Right lobe of liver (tissue), 6 donors: ENCODE results near the gene KLHL30. TPM values are rescaled to one million over a fixed set of nuclear protein-coding genes. Genes with fewer than 3 reads are reported as not detected.

ENCODE experiments used
- ATAC-seq, 4 donors: fragments of 200-7000 bp; cut with Tn5 transposase; one replicate each; pipeline ENCODE4 v1.9.1; 2020; ENCODE audit warnings: mild to moderate bottlenecking in 4 of 4, moderate library complexity in 4 of 4
- DNase-seq, 3 donors: peaks; one replicate each; pipeline ENCODE4 v3.0.0-alpha.2; 2020
- H3K27ac ChIP-seq, 3 donors: fragments of 200-600 bp; one replicate each; pipeline ENCODE4 v1.8.0; 2022
- H3K27me3 ChIP-seq, 2 donors: fragments of 200-600 bp; one replicate each; pipeline ENCODE4 v1.8.0; 2022
- H3K36me3 ChIP-seq, 4 donors: fragments of 200-600 bp; sonication (generic) in 1 of 4; one replicate each; pipeline versions ENCODE4 v1.5.1 to v1.8.0; 2017 to 2022; ENCODE audit warnings: control low read depth in 1 of 4
- H3K4me1 ChIP-seq, 4 donors: fragments of 200-600 bp; sonication (generic) in 1 of 4; one replicate each; pipeline versions ENCODE4 v1.5.1 to v1.8.0; 2017 to 2022; ENCODE audit warnings: control low read depth in 1 of 4
- H3K4me3 ChIP-seq, 3 donors: fragments of 200-600 bp; one replicate each; pipeline ENCODE4 v1.8.0; 2022
- H3K9me3 ChIP-seq, 4 donors: fragments of 200-600 bp; sonication (generic) in 1 of 4; one replicate each; pipeline versions ENCODE4 v1.5.1 to v1.8.0; 2017 to 2022; ENCODE audit warnings: control low read depth in 1 of 4
- CTCF ChIP-seq, 4 donors: fragments of 200-600 bp in 3 of 4; fragments of 450-650 bp in 1 of 4; IDR thresholded peaks; one replicate each; pipeline versions ENCODE4 v1.5.1 to v1.8.0; 2016 to 2022; ENCODE audit warnings: antibody characterized with exemption in 4 of 4, mild to moderate bottlenecking in 2 of 4
- POLR2A ChIP-seq: fragments of 450-650 bp; IDR thresholded peaks from one replicate; pipeline ENCODE4 v1.6.1; 2017; ENCODE audit warnings: antibody characterized with exemption, mild to moderate bottlenecking
- WGBS: methylation state at CpG from one replicate; pipeline ENCODE4 v1.1.6; 2018; ENCODE audit warnings: low coverage, low lambda C conversion rate; ENCODE audit not compliant: insufficient coverage; ENCODE audit errors: missing lambda C conversion rate; 5-methylcytosine and 5-hydroxymethylcytosine counted together
- intact Hi-C, 2 donors: fragments of 100-400 bp; cut with DNase I; formaldehyde crosslinking; loops; one replicate each; pipeline versions ENCODE4 v1.11.2 to v1.14.1; 2022
- total RNA-seq, 6 experiments: library from RNA; depleted of rRNA in 2 of 6; stranded (reverse); fragments of >200 nt in 2 of 6; fragmentation: NEBNext Ultra II Directional in 3 of 6; extraction: Animal tissue kit (Norgen Biotek cat#: 25700) in 3 of 6; gene quantifications; one replicate each; pipeline versions ENCODE4 v1.1.0 to v1.2.4, GENCODE V29; 2016 to 2023
- donor health status: DM: no; HTN: yes; CAD: no.
- donor health status: DM: no; HTN: no; CAD: no.
- donor health status: DM: no; HTN: no; CAD: no.
- donor health status: DM: no; HTN: yes; CAD: no.
- donor health status: DM: no; HTN: yes; CAD: no.

Gene KLHL30
- total RNA-seq, 6 experiments from 2014 or later = 0.04 to 0.19 (median 0.11) TPM; not detected in 2

- DNase-seq (no peak), ATAC-seq (no peak)
- Histone ChIP-seq H3K9me3 (no peaks in the 10 kb centered on the region), H3K4me1 (no peaks in the 10 kb centered on the region), H3K4me3 (no peak overlapping the region), H3K27ac (no peak overlapping the region), H3K36me3 (no peaks in the 10 kb centered on the region), H3K27me3 (no peaks in the 10 kb centered on the region)
- TF ChIP-seq POLR2A (no peak), CTCF (IDR thresholded peaks at IDR 0.05) (no peak)
- intact Hi-C loops = no loop called here
- 60% methylated on average over 1 of the region's 16 CpGs for WGBS
Measured at GRCh38 chr2:238151628-238152235, 13.3 kb downstream of the KLHL30 start.

DNA sequence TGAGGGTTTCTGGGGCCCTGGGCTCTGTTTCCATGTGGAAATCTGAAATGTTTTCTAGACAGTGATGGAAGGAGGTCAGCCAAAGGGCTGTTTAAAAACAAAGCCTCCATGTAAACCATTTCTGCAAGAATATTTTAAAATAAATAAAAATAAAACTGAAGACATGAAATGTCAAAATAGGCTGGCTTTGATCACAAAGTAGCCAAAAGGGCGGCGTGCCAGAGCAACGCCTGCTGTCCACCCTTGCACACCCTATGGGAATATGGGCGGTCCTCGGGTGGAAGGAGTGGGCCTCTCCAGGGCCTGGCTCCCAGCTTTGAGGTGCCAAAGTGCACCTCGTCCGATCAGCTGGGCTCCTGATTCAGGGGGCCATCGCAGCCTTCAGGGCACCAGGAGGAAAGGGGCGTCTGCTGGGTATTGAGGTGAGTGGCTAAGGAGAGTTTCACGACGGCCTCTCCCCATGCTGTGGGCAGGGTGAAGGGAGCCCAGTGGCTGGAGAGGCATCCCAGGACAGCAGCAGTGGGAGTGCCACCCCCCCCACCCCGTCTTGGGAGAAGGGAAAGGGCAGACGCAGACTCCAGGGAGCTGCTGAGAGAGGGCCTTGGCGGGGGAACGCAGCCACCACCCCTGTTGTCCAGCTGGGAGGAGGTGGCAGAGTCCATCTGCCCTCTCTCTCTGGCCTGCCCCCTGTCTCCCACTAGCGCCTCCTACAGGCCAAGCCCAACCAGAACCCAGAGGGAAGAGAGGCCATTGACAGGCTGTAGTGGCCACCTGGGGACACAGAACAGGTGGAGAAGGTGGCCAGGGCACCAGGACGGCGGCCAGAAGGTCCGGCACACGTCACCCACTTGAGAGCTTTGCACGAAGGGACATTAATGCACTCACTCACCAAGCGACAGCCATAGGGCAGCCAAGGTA, 14.6 kb downstream of the KLHL30 start:
- Histone ChIP-seq H3K4me1 (no peaks in the 10 kb centered on the region), H3K36me3 (no peaks in the 10 kb centered on the region), H3K27ac (no peak overlapping the region), H3K9me3 (no peaks in the 10 kb centered on the region), H3K27me3 (no peaks in the 10 kb centered on the region), H3K4me3 (no peak overlapping the region)
- TF ChIP-seq POLR2A (no peak), CTCF (IDR thresholded peaks at IDR 0.05) (no peak)
- WGBS = 62% methylated on average over 5 of the region's 22 CpGs
- no peak for DNase-seq
- intact Hi-C loops = no loop called here
- no peak for ATAC-seq

DNA sequence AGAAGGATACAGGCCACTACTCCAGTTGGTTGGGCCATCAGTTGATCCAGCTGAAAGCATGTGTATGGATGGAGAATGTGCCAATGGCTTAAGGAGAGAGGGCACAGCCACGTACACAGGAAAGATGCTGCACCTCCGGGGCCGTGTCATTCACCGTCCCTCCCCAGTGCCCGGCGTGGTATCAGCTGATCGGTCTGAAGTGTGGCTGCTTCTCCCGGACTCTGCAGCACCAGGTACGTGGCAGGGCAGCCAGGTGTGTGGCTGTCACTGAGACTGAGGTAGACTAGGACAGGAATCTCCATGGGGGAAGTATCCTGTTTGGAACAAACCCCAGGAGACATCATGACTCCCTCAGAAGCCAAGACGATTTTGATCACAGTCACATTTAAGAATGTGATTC, 16.1 kb downstream of the KLHL30 start:
- Histone ChIP-seq H3K27me3 (no peaks in the 10 kb centered on the region), H3K4me3 (no peak overlapping the region), H3K27ac (no peak overlapping the region), H3K4me1 (no peaks in the 10 kb centered on the region), H3K36me3 (no peaks in the 10 kb centered on the region), H3K9me3 (no peaks in the 10 kb centered on the region)
- ATAC-seq (no peak), DNase-seq (no peak)
- intact Hi-C loops = no loop called here
- TF ChIP-seq POLR2A (no peak), CTCF (IDR thresholded peaks at IDR 0.05) (no peak)
- WGBS = 71% methylated on average over 2 of the region's 10 CpGs

- peak in 1 of 4 donors; percentile 36 for ATAC-seq
- Histone ChIP-seq H3K27me3 (no peaks in the 10 kb centered on the region), H3K36me3 (no peaks in the 10 kb centered on the region), H3K9me3 (no peaks in the 10 kb centered on the region), H3K4me1 (no peaks in the 10 kb centered on the region), H3K4me3 (no peak overlapping the region), H3K27ac (no peak overlapping the region)
- intact Hi-C loops = no loop called here
- WGBS = 89% methylated on average over 7 of the region's 19 CpGs
- TF ChIP-seq POLR2A (no peak), CTCF (IDR thresholded peaks at IDR 0.05) (no peak)
- DNase-seq = peak in 2 of 3 donors; percentile 19 to 25
Measured at GRCh38 chr2:238155051-238155760, 16.7 kb downstream of the KLHL30 start.
